ENCODE measurements around the gene STARD3. TPM values are rescaled to one million over a fixed set of nuclear protein-coding genes. Genes with fewer than 3 reads are reported as not detected.

The STARD3 gene
- total RNA-seq, 6 experiments from 2014 or later = 44.0 to 52.3 (median 46.3) TPM

DNA sequence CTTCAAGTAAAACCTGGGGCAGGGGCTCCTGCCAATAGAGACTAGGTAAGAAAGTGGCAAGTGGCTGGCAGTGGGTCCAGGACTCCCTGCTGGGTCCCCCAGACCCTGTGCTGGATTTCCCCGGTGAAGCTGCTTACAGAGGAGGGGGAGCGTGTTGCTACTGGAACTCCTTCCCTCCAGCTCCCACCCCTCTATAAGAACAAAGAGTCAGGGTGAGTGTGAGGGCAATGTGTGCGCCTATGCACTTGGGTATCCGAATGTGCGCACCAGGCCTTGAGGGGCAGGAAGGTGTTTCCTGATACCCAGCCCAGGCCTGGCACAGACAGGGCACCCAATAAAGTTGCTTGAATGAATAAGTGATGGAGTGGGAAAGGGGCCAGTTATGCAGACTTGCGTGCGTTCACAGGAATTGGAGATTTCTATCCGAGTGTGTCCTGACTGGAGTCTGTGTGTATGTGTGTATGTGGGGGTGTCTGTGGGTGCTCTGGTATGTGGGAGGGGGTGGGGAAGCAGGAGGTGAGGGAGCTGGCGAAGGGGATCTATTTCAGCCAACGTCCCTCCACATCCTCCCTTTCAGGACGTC is 40.9 kb upstream of the STARD3 start:
- Mint-ChIP-seq H3K36me3 (ENCODE audit: low read depth) (no peaks in the 10 kb centered on the region), H3K27me3 (ENCODE audit: insufficient read depth) (peaks cover 78% of the 10 kb centered on the region), H3K4me1 (ENCODE audit: low read depth) (no peaks in the 10 kb centered on the region), H3K9me3 (no peaks in the 10 kb centered on the region), H3K27ac (no peak overlapping the region), H3K4me3 (no peak overlapping the region)
- TF ChIP-seq, protein P1, sequence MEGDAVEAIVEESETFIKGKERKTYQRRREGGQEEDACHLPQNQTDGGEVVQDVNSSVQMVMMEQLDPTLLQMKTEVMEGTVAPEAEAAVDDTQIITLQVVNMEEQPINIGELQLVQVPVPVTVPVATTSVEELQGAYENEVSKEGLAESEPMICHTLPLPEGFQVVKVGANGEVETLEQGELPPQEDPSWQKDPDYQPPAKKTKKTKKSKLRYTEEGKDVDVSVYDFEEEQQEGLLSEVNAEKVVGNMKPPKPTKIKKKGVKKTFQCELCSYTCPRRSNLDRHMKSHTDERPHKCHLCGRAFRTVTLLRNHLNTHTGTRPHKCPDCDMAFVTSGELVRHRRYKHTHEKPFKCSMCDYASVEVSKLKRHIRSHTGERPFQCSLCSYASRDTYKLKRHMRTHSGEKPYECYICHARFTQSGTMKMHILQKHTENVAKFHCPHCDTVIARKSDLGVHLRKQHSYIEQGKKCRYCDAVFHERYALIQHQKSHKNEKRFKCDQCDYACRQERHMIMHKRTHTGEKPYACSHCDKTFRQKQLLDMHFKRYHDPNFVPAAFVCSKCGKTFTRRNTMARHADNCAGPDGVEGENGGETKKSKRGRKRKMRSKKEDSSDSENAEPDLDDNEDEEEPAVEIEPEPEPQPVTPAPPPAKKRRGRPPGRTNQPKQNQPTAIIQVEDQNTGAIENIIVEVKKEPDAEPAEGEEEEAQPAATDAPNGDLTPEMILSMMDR (IDR thresholded peaks at IDR 0.05) = no peak
- DNase-seq = no peak

- Mint-ChIP-seq H3K36me3 (ENCODE audit: low read depth) (no peaks in the 10 kb centered on the region), H3K4me3 (no peak overlapping the region), H3K27me3 (ENCODE audit: insufficient read depth) (peaks cover 79% of the 10 kb centered on the region), H3K27ac (no peak overlapping the region), H3K9me3 (no peaks in the 10 kb centered on the region), H3K4me1 (ENCODE audit: low read depth) (no peaks in the 10 kb centered on the region)
- TF ChIP-seq, protein P1 (IDR thresholded peaks at IDR 0.05) = no peak
- DNase-seq = no peak
These were observed 40.2 kb upstream of the STARD3 start for GRCh38 chr17:39596543-39597267.

DNA sequence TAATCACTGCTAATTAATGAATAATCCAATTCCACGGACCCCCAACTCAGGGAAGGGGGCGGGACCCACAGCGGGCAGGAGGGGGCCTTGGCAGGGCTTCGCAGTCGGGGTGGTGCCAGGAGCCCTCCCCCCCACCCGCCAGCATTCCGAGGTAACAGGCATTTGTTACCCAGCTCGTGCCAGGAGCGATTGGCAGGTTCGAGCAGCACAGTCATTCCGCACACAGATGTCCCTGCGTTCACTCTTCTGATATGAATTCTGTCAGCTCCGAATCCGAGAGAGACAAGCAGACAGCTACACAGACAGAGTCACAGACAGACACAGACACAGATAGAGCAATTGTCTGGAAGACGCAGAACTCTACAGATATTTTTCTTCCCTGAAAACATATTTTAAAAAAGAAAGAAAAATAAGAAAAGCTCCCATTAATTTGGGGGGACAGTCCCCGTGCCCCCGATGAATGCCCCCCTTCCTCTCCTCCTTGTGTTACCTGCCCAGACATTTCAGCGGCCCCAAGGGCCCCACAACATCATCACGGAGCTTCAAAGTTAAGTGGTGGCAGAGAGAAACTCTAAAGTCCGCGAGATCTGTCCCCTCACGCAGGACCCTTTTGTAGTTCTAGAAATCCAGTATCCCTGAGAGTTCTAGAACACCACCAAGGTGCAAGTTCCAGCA is 39.4 kb upstream of the STARD3 start:
- H3K4me3 Mint-ChIP-seq = no peak overlapping the region
- no peaks in the 10 kb centered on the region for H3K9me3 Mint-ChIP-seq
- H3K36me3 Mint-ChIP-seq (ENCODE audit: low read depth) = no peaks in the 10 kb centered on the region
- H3K27ac Mint-ChIP-seq = no peak overlapping the region
- H3K4me1 Mint-ChIP-seq (ENCODE audit: low read depth) = no peaks in the 10 kb centered on the region
- TF ChIP-seq, protein P1 (IDR thresholded peaks at IDR 0.05) = no peak
- DNase-seq = no peak
- H3K27me3 Mint-ChIP-seq (ENCODE audit: insufficient read depth) = peaks cover 79% of the 10 kb centered on the region

- Mint-ChIP-seq H3K27me3 (ENCODE audit: insufficient read depth) (peaks cover 84% of the 10 kb centered on the region), H3K4me1 (ENCODE audit: low read depth) (no peaks in the 10 kb centered on the region), H3K27ac (no peak overlapping the region), H3K9me3 (no peaks in the 10 kb centered on the region), H3K4me3 (no peak overlapping the region), H3K36me3 (ENCODE audit: low read depth) (no peaks in the 10 kb centered on the region)
- TF ChIP-seq, protein P1 (IDR thresholded peaks at IDR 0.05) = no peak
- DNase-seq = no peak
These were observed 38.9 kb upstream of the STARD3 start for GRCh38 chr17:39598047-39598481.

GRCh38 chr17:39598630-39599003 is 38.3 kb upstream of the STARD3 start:
- no peaks in the 10 kb centered on the region for H3K36me3 Mint-ChIP-seq (ENCODE audit: low read depth)
- DNase-seq = no peak

More at GRCh38 chr17:39598630-39599003, 38.3 kb upstream of the STARD3 start:
- TF ChIP-seq, protein P1 (IDR thresholded peaks at IDR 0.05) = no peak
- Mint-ChIP-seq H3K9me3 (no peaks in the 10 kb centered on the region), H3K27ac (no peak overlapping the region), H3K4me1 (ENCODE audit: low read depth) (no peaks in the 10 kb centered on the region), H3K27me3 (ENCODE audit: insufficient read depth) (peaks cover 88% of the 10 kb centered on the region), H3K4me3 (no peak overlapping the region)

Data from HFFc6 (cell line).